Measurements from ENCODE around the gene CNMD.
"Not testable (repeated sequence)": the region's sequence is repeated elsewhere in the genome, so short reads cannot be mapped to it uniquely, and the experiment has no call there.

The CNMD gene

DNA sequence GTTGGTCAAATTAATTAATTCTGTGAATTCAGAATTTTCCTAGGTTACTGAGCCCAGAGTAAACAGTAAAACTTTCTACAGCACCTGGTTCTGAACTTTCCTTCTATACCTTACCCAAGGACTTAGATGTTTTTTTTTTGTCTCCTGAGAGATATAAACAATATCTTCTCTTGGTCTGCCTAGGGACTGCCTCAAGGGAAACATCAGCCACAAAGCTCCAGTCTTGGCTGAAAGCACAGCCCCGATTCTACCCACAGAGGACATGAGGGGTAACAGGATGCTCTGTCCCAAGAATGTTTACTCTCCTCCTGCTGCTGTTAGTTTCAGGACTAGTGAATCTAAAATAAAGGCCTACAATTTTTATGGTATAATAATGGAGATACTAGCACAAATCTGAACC is 14.3 kb downstream of the CNMD start:
- H3K4me3 ChIP-seq (ENCODE audit: low read depth, low read length) = no peak overlapping the region
- no peak for DNase-seq (ENCODE audit: low read depth, low spot score)
- TF ChIP-seq, protein P1, sequence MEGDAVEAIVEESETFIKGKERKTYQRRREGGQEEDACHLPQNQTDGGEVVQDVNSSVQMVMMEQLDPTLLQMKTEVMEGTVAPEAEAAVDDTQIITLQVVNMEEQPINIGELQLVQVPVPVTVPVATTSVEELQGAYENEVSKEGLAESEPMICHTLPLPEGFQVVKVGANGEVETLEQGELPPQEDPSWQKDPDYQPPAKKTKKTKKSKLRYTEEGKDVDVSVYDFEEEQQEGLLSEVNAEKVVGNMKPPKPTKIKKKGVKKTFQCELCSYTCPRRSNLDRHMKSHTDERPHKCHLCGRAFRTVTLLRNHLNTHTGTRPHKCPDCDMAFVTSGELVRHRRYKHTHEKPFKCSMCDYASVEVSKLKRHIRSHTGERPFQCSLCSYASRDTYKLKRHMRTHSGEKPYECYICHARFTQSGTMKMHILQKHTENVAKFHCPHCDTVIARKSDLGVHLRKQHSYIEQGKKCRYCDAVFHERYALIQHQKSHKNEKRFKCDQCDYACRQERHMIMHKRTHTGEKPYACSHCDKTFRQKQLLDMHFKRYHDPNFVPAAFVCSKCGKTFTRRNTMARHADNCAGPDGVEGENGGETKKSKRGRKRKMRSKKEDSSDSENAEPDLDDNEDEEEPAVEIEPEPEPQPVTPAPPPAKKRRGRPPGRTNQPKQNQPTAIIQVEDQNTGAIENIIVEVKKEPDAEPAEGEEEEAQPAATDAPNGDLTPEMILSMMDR (IDR thresholded peaks at IDR 0.05; ENCODE audit: low read depth, low read length) = no peak
- in situ Hi-C loops (cut with HindIII; ENCODE audit: low sequenced_read_pairs) = no loop called here

DNA sequence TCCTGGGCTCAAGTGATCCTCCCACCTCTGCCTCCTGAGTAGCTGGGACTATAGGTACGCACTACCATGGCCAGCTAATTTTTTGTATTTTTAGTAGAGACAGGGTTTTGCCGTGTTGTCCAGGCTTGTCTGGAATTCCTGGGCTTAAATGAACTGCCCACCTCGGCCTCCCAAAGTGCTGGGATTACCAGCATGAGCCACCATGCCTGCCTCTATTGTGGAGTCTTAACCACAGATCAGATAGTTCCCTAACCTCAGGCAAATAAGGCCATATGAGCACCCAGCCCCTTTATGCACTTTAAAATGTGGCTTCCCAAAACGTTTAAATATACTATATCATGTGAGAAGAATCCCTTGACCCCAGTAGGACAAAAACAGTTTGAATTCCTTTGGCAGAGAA is 16.4 kb downstream of the CNMD start:
- TF ChIP-seq, protein P1 (IDR thresholded peaks at IDR 0.05; ENCODE audit: low read depth, low read length) = no peak
- H3K4me3 ChIP-seq (ENCODE audit: low read depth, low read length) = no peak overlapping the region
- no peak for DNase-seq (ENCODE audit: low read depth, low spot score)
- in situ Hi-C loops (cut with HindIII; ENCODE audit: low sequenced_read_pairs) = no loop called here

DNA sequence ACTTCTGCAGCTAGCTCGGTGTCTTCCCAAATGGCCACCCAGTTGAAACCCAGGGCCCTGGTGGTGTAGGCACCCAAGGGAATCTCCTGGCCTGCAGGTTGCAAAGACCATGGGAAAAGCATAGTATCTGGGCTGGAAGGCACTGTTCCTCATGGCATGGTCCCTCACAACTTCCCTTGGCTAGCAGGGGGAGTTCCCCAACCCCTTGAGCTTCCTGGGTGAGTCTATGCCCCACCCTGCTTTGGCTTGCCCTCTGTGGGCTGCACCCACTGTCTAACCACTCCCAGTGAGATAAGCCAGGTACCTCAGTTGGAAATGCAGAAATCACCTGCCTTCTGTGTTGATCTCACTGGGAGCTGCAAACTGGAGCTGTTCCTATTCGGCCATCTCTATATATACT is 18.3 kb downstream of the CNMD start:
- in situ Hi-C loops (cut with HindIII; ENCODE audit: low sequenced_read_pairs); H3K4me3 ChIP-seq (ENCODE audit: low read depth, low read length); DNase-seq (ENCODE audit: low read depth, low spot score): not testable (repeated sequence)

DNA sequence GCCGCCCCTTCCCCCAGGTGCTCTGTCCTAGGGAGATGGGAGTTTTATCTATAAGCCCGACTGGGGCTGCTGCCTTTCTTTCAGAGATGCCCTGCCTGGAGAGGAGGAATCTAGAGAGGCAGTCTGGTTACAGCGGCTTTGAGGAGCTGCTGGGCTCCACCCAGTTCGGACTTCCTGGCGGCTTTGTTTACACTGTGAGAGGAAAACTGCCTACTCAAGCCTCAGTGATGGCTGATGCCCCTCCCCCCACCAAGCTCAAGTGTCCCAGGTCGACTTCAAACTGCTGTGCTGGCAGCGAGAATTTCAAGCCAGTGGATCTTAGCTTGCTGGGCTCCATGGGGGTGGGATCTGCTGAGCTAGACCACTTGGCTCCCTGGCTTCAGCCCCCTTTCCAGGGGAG is 18.7 kb downstream of the CNMD start:
- H3K4me3 ChIP-seq (ENCODE audit: low read depth, low read length); in situ Hi-C loops (cut with HindIII; ENCODE audit: low sequenced_read_pairs); DNase-seq (ENCODE audit: low read depth, low spot score): not testable (repeated sequence)

DNA sequence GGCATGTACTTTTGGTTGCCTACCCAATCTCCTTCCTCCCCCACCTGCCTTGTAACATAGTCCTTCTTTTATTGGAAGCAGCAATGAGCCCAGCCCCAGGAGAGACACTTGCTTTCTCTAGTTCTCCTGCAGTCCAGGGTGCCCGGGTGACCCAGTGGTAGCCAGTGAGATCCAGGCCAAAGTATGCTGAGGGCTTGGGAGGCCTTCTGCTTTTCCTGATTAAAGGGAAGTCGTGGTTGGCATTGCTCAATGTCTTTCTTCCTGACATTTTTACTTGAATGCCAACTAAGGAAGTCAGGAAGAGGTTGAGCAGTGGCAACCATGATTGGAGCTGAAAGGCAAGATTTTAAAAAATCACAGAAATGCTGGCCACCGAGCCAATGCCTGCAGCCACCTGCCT is 25.7 kb downstream of the CNMD start:
- DNase-seq (ENCODE audit: low read depth, low spot score) = no peak
- no peak overlapping the region for H3K4me3 ChIP-seq (ENCODE audit: low read depth, low read length)
- TF ChIP-seq, protein P1 (IDR thresholded peaks at IDR 0.05; ENCODE audit: low read depth, low read length) = no peak
- in situ Hi-C loops (cut with HindIII; ENCODE audit: low sequenced_read_pairs) = no loop called here

DNA sequence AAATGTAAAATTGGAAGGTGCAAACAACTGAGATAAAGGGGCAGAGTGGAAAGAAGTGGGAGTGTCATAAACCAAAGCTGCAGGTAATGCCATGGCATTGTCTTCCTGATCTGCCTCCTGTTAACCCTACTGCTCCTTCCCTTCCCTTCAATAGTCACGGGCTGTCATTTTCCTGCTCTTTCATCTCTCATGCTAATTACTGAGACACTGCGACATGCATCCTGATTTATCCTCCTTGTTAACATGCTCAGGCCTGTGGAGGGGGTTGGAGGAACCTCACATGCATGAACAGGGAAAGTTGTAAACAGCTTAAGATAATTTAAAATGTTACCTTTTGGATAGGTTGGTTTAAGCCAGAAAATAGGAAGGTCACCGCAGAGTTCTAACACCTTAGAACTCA is 27.2 kb downstream of the CNMD start:
- TF ChIP-seq, protein P1 (IDR thresholded peaks at IDR 0.05; ENCODE audit: low read depth, low read length) = no peak
- DNase-seq (ENCODE audit: low read depth, low spot score) = no peak
- in situ Hi-C loops (cut with HindIII; ENCODE audit: low sequenced_read_pairs) = no loop called here
- H3K4me3 ChIP-seq (ENCODE audit: low read depth, low read length) = no peak overlapping the region

DNA sequence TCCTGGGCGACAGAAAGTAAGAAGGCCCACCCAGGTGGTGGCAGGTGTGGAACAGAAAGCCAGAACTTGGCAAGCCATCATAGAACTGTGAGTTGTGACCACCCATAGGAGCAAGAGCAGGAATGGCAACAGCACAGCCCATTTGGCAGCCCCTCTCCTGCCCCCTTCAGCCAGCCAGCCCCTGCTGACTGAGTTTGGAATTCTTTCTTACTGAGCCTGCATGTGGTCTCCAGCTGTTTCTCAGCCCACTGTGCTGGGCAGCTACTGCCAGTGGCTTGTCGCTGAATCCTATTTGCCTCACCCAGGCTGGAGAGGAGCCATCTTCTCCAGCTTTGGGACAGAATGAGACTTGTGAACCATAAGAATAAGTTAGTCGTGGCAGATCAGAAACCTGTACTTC is 28.3 kb downstream of the CNMD start:
- H3K4me3 ChIP-seq (ENCODE audit: low read depth, low read length) = no peak overlapping the region
- no peak for DNase-seq (ENCODE audit: low read depth, low spot score)
- in situ Hi-C loops (cut with HindIII; ENCODE audit: low sequenced_read_pairs) = no loop called here
- TF ChIP-seq, protein P1 (IDR thresholded peaks at IDR 0.05; ENCODE audit: low read depth, low read length) = no peak

DNA sequence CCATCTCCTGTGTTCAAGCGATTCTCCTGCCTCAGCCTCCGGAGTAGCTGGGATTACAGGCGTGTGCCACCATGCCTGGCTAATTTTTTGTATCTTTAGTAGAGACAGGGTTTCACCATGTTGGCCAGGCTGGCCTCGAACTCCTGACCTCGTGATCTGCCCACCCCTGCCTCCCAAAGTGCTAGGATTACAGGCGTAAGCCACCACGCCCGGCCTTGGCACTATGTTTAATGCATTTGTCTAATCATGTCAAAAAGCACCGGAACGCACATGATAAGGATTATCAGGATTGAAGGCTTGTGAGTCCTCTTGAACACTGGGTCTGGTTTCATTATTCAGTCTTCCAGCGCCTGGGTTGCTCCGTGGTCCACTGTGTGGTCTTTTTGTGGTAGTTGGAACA is 31.4 kb downstream of the CNMD start:
- DNase-seq (ENCODE audit: low read depth, low spot score); H3K4me3 ChIP-seq (ENCODE audit: low read depth, low read length); in situ Hi-C loops (cut with HindIII; ENCODE audit: low sequenced_read_pairs): not testable (repeated sequence)

Measured in astrocyte of the spinal cord (primary cell).